CD14-positive monocyte (primary cell): ENCODE data around the gene LTBP3. TPM values are rescaled to one million over a fixed set of nuclear protein-coding genes. Genes with fewer than 3 reads are reported as not detected.

Source experiments
- DNase-seq, 3 donors: peaks; one replicate each; pipeline ENCODE4 v3.0.0-alpha.2; 2011 to 2022
- H2AFZ ChIP-seq: 2 replicates; pipeline ENCODE4 v1.6.0; 2012; ENCODE audit warnings: mild to moderate bottlenecking, low read depth, low read length, inconsistent platforms; ENCODE audit not compliant: insufficient read depth, poor library complexity, severe bottlenecking
- H3K27ac ChIP-seq, 2 donors: 1 replicate in 1 of 2; 2 replicates in 1 of 2; pipeline ENCODE4 v1.5.1; 2012 to 2013; ENCODE audit warnings: low read length in 2 of 2, control low read depth in 1 of 2, inconsistent platforms in 1 of 2, low read depth in 1 of 2, mild to moderate bottlenecking in 1 of 2
- H3K27me3 ChIP-seq, 2 donors: one replicate each; pipeline versions ENCODE4 v1.6.0 to v1.6.1; 2011 to 2013; ENCODE audit warnings: low read length in 2 of 2; ENCODE audit not compliant: control insufficient read depth in 2 of 2, insufficient read depth in 2 of 2
- H3K36me3 ChIP-seq, 2 donors: replicated peaks in 1 of 2; 1 replicate in 1 of 2; 2 replicates in 1 of 2; pipeline versions ENCODE4 v1.5.1 to v1.6.1; 2012 to 2013; ENCODE audit warnings: low read length in 2 of 2, control low read depth in 1 of 2, inconsistent platforms in 1 of 2, mild to moderate bottlenecking in 1 of 2; ENCODE audit not compliant: insufficient read depth in 2 of 2, control insufficient read depth in 1 of 2
- H3K4me1 ChIP-seq, 2 donors: 1 replicate in 1 of 2; 2 replicates in 1 of 2; pipeline versions ENCODE4 v1.5.1 to v1.6.1; 2012 to 2013; ENCODE audit warnings: low read length in 2 of 2, control low read depth in 1 of 2, inconsistent platforms in 1 of 2, mild to moderate bottlenecking in 1 of 2, moderate library complexity in 1 of 2; ENCODE audit not compliant: insufficient read depth in 2 of 2, control insufficient read depth in 1 of 2
- H3K4me2 ChIP-seq: replicated peaks from 2 replicates; pipeline ENCODE3; 2012; ENCODE audit warnings: low read length, moderate library complexity, mild to moderate bottlenecking; ENCODE audit not compliant: poor library complexity, severe bottlenecking; ENCODE audit errors: extremely low read depth
- H3K4me3 ChIP-seq, 3 experiments: fragments of 200-600 bp in 1 of 3; sonication (generic) in 1 of 3; replicated peaks in 1 of 3; 1 replicate in 2 of 3; 2 replicates in 1 of 3; pipeline ENCODE4 v1.5.1; 2011 to 2013; ENCODE audit warnings: low read length in 3 of 3, mild to moderate bottlenecking in 3 of 3, control low read depth in 2 of 3, low read depth in 2 of 3, inconsistent platforms in 1 of 3, moderate library complexity in 1 of 3
- H3K79me2 ChIP-seq: 2 replicates; pipeline ENCODE4 v1.6.0; 2012; ENCODE audit warnings: mild to moderate bottlenecking, control low read depth, inconsistent platforms, low read length, moderate library complexity; ENCODE audit not compliant: insufficient read depth
- H3K9ac ChIP-seq: 2 replicates; pipeline ENCODE4 v1.6.0; 2017; ENCODE audit warnings: low read length, mild to moderate bottlenecking; ENCODE audit not compliant: insufficient read depth, poor library complexity, severe bottlenecking
- H3K9me3 ChIP-seq, 2 donors: replicated peaks in 1 of 2; 1 replicate in 1 of 2; 2 replicates in 1 of 2; pipeline versions ENCODE4 v1.5.1 to v1.6.1; 2012 to 2013; ENCODE audit warnings: low read length in 2 of 2, control low read depth in 1 of 2; ENCODE audit not compliant: control insufficient read depth in 1 of 2, insufficient read depth in 1 of 2
- H4K20me1 ChIP-seq: 2 replicates; pipeline ENCODE4 v1.6.0; 2012; ENCODE audit warnings: mild to moderate bottlenecking, low read length, control low read depth, moderate library complexity; ENCODE audit not compliant: insufficient read depth
- H3K27ac Mint-ChIP-seq, 7 donors: one replicate each; pipeline ENCODE4 v1.8.0; 2020; ENCODE audit warnings: mild to moderate bottlenecking in 7 of 7, mixed read lengths in 7 of 7, moderate library complexity in 6 of 7, inconsistent platforms in 2 of 7
- H3K27me3 Mint-ChIP-seq, 3 donors: one replicate each; pipeline ENCODE4 v1.8.0; 2021 to 2022; ENCODE audit warnings: low read depth in 3 of 3, mild to moderate bottlenecking in 3 of 3, mixed read lengths in 3 of 3, moderate library complexity in 3 of 3, inconsistent platforms in 1 of 3
- H3K36me3 Mint-ChIP-seq, 2 donors: one replicate each; pipeline ENCODE4 v1.8.0; 2020; ENCODE audit warnings: mixed read lengths in 2 of 2, inconsistent platforms in 1 of 2, mild to moderate bottlenecking in 1 of 2
- H3K4me1 Mint-ChIP-seq: one replicate; pipeline ENCODE4 v1.8.0; 2020; ENCODE audit warnings: mild to moderate bottlenecking, mixed read lengths
- H3K4me3 Mint-ChIP-seq, 2 donors: one replicate each; pipeline ENCODE4 v1.8.0; 2020; ENCODE audit warnings: mild to moderate bottlenecking in 2 of 2, mixed read lengths in 2 of 2, moderate library complexity in 1 of 2
- H3K9me3 Mint-ChIP-seq, 7 donors: one replicate each; pipeline ENCODE4 v1.8.0; 2020 to 2022; ENCODE audit warnings: mixed read lengths in 7 of 7, mild to moderate bottlenecking in 6 of 7, moderate library complexity in 6 of 7, inconsistent platforms in 2 of 7
- CTCF ChIP-seq: fragments of 200-600 bp; IDR thresholded peaks from one replicate; pipeline ENCODE4 v1.8.0; 2022; ENCODE audit warnings: antibody characterized with exemption, mild to moderate bottlenecking
- WGBS: methylation state at CpG from one replicate; pipeline ENCODE4 v1.1.5; 2013; ENCODE audit warnings: missing lambda C conversion rate; ENCODE audit not compliant: insufficient coverage; 5-methylcytosine and 5-hydroxymethylcytosine counted together
- intact Hi-C, 2 donors: fragments of 100-400 bp; cut with micrococcal nuclease; formaldehyde crosslinking; loops; one replicate each; pipeline versions ENCODE4 v1.15.0 to v1.15.1; 2023
- polyA plus RNA-seq, 3 donors: library from polyadenylated mRNA; depleted of rRNA in 1 of 3; unstranded in 2 of 3; stranded (reverse) in 1 of 3; fragments of 300-500 nt in 2 of 3; fragments of >200 nt in 1 of 3; fragmentation: Illumina TruSeq in 2 of 3; gene quantifications; 1 replicate in 2 of 3; 2 replicates in 1 of 3; pipeline ENCODE4 v1.2.3, GENCODE V29; 2012 to 2021

LTBP3 gene
- polyA plus RNA-seq, 3 donors = 3.4 to 19.4 (median 4.6) TPM

- H3K27ac Mint-ChIP-seq = no peak overlapping the region
Observed at GRCh38 chr11:65599216-65599954, 41.2 kb upstream of the LTBP3 start.

GRCh38 chr11:65598258-65598699, 40.1 kb upstream of the LTBP3 start:
- intact Hi-C loops = no loop called here
- Histone ChIP-seq H2AFZ (no peak overlapping the region), H3K4me1 (peaks cover 16 to 27% of the 10 kb centered on the region in 2 donors), H3K4me2 (no peak overlapping the region), H3K27ac (no peak overlapping the region), H3K36me3 (peaks cover 55 to 72% of the 10 kb centered on the region in 2 donors), H3K4me3 (no peak overlapping the region), H3K79me2 (no peaks in the 10 kb centered on the region), H3K27me3 (no peaks in the 10 kb centered on the region), H3K9me3 (no peaks in the 10 kb centered on the region), H4K20me1 (peaks cover 95% of the 10 kb centered on the region), H3K9ac (no peak overlapping the region)
- no peaks in the 10 kb centered on the region for H3K9me3 Mint-ChIP-seq
- peaks cover 43 to 69% of the 10 kb centered on the region in 2 donors for H3K36me3 Mint-ChIP-seq
- no peak overlapping the region for H3K4me3 Mint-ChIP-seq
- 96% methylated on average over 16 of the region's 16 CpGs for WGBS
- H3K4me1 Mint-ChIP-seq = peaks cover 24% of the 10 kb centered on the region
- peak overlapping the region in 3 of 7 donors; percentile 45 to 76 (median 63) for H3K27ac Mint-ChIP-seq
- TF ChIP-seq CTCF = no peak
- H3K27me3 Mint-ChIP-seq = no peaks in the 10 kb centered on the region
- no peak for DNase-seq

More at GRCh38 chr11:65599216-65599954, 41.2 kb upstream of the LTBP3 start:
- H3K4me3 ChIP-seq = no peak overlapping the region
- no peaks in the 10 kb centered on the region for H3K9me3 ChIP-seq
- no peak overlapping the region for H3K9ac ChIP-seq
- Mint-ChIP-seq H3K4me3 (no peak overlapping the region), H3K36me3 (peaks cover 53 to 73% of the 10 kb centered on the region in 2 donors), H3K4me1 (peaks cover 16% of the 10 kb centered on the region), H3K9me3 (no peaks in the 10 kb centered on the region), H3K27me3 (no peaks in the 10 kb centered on the region)
- H4K20me1 ChIP-seq = peaks cover 95% of the 10 kb centered on the region
- H3K36me3 ChIP-seq = peaks cover 57 to 72% of the 10 kb centered on the region in 2 donors
- peaks cover 3% of the 10 kb centered on the region for H3K79me2 ChIP-seq
- no peaks in the 10 kb centered on the region for H3K27me3 ChIP-seq
- 98% methylated on average over 44 of the region's 49 CpGs for WGBS
- no peak overlapping the region for H3K4me2 ChIP-seq
- H2AFZ ChIP-seq = no peak overlapping the region
- intact Hi-C loops = no loop called here
- no peak for DNase-seq
- no peak for TF ChIP-seq CTCF
- peaks cover 11 to 16% of the 10 kb centered on the region in 2 donors for H3K4me1 ChIP-seq
- no peak overlapping the region for H3K27ac ChIP-seq
